T-helper 2 cell treated with Interferon-gamma antibody and Interleukin-4, amounts not matched to agents 100 ng/mL and 5 ng/mL, for 36 hours (primary cell): ENCODE results near the gene BEND4. TPM values are rescaled to one million over a fixed set of nuclear protein-coding genes. Genes with fewer than 3 reads are reported as not detected.
"Not testable (repeated sequence)": the region's sequence is repeated elsewhere in the genome, so short reads cannot be mapped to it uniquely, and the experiment has no call there.

Source experiments
- intact Hi-C: fragments of 100-400 bp; cut with micrococcal nuclease; formaldehyde crosslinking; loops from one replicate; pipeline ENCODE4 v1.15.1; 2023
- total RNA-seq: library from RNA; stranded (reverse); gene quantifications from 2 replicates; pipeline ENCODE4 v1.2.3, GENCODE V29; 2022

The BEND4 gene
- 0.05 and 0.14 TPM in 2 replicates for total RNA-seq

DNA sequence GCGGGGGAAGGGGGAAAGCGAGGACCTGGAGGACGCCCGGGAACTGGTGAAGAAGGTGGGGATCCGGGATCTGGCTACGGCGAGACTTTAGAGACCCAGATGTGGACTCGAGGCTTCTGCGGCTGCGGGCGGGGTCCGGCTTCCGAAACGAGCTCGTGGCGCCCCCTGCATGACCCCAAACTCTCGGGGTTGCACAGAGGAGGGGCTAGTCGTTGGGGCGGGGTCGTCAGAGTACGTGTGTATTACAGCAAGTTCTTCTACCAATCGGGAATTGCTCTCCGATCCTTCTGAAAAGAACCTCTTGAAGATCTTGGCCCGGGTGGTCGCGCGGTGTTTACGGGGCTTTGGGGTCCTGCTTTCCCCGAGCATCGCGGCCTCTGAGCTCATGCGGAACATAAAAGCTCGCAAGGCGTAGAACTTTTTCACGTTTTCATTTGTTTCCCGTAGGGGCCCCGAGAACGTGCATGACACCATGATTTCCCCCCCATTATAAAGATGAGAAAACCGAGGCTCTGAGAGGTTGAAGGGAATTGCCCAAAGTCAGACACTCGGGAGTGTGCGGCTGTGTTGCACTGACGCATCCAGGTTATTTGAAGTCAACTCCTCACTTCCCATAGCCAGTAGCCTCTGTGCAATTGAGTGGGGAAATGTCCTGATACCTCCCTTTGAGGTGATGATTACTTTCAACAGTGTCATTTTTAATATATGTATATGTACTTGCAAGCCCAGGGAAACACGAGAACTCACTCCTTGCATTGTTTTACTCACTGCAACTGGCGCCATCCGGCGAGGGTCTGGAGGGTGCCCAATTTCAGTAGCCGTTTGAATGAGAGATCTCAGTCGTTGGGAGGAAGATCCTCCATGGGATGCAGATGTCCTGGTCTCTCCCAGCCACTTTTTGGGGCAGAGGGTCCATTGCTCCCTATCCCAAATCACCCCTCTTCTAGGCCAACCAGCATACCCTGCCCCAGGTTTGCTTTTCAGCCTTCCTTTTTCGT, at the start of gene BEND4:
BEND4 (minus strand) TSS at position 149 of the 998 bp plus-strand sequence. CDS start 512 bp downstream, outside the sequence.
- intact Hi-C loops, result loop anchor here (10.0 kb wide), 1 partner anchor 242 kb away; the partner anchor contains the start of gene SHISA3

DNA sequence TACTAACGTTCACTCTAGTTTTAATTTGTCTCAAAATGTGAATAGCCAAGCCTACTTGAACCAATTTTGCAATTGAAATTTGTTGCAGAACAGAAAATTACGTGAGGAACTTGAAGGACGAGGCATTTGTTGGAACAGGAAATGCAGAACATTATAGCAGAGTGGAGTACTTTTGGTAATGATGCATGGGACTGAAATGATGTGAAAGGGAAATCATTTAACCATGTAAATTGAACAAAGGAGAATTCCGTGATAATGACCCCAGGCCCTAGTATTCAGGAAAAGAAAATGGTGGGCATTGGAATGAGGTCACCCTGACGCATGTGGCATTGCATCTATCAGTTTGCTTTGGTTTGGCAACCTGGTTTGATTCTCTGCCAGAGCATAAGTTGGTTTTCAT, 44.9 kb upstream of the BEND4 start:
- intact Hi-C loops, result no loop called here

DNA sequence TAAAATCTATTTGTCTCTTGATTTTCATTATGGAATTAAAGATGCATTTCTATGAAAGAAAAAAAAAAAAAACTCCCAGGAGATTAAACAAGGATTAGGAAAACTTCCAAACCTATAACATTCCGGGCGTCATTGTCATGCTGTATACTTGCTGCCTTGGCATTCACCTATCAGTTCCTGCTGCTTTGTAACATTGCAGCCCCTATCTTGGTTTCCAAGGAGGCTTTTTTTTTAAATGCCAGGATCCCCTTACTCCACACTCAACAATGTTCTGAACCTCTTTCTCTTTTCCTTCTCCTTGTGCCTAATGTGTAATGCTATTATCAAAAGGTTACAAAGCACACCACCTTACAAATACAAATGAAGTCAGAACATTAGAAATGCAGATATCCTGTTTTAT, 20.5 kb upstream of the BEND4 start:
- intact Hi-C loops, result no loop called here

DNA sequence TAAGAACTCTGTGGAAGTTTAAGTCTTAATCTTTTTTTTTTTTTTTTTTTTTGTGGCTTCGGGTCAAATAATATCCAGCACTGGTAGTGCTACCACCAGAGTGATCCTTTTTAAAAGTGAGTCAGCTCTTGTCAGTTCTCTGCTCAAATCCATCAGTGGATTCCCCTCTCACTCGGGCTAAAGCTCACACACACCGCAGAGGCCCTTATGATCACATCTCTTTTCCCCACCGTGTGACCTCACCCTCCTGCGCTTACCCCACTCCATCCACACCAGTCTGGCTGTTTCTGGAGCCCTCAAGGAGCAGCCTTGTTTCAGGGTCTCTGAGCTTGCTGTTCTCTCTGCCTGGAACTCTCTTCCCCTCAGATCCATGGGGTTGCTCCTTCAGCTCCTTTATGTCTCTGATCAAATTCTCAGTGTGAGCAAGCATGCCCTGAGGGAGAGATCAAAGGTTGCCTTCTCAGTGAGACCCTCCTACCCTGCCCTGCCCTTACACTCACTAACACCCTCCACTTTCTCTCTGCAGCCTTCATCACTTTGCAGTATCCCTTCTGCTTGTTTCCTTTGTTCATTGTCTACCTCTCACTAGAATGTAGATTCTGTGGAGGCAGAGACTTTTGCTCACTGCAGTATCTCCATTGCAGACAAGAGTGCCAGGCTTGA, 19.8 kb upstream of the BEND4 start:
- intact Hi-C loops, result no loop called here

DNA sequence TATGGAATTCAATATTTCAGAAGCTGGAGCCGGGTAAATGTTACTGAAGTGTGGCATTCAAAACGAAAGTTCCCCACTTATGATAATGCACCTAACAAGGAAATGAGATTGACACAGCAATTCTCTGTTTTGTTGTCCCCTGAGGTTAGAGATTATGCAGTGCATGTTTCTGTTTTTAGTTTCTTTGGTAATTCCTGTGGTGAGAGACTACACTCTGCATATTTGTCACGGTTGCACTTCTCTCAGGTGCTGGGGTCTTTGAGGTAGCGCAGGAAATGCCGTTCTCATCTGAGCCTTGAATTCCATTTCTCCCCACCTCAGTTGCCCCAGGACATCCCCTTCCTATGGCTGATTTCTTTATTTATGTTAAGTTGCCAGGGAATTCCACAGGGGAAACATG, 15.3 kb upstream of the BEND4 start:
- intact Hi-C loops, result no loop called here

DNA sequence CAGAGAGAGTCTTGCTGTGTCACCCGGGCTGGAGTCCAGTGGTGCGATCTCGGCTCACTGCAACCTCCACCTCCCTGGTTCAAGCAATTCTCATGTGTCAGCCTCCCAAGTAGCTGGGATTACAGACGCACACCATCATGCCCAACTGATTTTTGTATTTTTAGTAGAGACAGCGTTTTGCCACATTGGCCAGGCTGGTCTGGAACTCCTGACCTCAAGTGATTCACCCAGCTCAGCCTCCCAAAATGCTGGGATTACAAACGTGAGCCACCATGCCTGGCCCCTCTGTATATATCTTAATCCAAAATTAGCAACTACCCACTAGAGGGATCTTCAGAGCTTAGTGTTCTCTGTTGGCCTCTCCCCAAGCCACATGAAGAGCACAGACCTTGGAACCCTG, 13.7 kb upstream of the BEND4 start:
- intact Hi-C loops, result not testable (repeated sequence)

DNA sequence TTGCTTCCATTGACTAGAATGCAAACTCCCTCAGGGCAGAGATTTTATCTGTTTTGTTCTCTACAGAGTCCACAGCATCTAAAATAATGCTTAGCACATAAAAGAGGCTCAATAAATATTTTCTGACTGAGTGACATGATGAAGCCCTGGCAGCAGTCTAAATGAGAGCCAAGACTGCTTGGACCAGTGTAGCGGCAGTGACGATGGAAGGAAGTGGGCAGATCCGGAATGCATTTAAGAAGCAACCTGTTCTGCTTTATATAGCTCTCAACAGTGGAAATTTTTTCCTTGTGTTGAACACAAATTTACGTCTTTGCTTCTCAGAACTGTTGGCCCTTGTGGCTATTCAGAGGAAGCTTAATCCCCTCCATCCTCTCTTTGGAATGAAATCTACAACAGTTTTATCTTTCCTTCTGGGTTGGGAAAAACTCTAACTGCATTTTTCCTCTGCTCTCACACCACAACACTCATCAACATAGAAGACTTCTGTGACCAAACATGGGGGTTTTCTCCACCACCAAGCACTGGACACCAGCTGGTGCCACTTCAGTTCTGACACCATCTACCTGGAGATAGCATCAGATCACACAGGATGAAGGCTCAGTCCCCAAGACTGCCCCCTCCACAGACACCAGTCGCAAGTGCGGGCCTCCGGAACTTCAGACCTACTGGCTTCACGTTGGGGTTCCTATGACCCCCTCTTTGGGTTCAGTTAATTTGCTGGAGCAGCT, 7.0 kb upstream of the BEND4 start:
- intact Hi-C loops, result loop anchor here (10.0 kb wide), 1 partner anchor 235 kb away; the partner anchor contains the start of gene SHISA3

DNA sequence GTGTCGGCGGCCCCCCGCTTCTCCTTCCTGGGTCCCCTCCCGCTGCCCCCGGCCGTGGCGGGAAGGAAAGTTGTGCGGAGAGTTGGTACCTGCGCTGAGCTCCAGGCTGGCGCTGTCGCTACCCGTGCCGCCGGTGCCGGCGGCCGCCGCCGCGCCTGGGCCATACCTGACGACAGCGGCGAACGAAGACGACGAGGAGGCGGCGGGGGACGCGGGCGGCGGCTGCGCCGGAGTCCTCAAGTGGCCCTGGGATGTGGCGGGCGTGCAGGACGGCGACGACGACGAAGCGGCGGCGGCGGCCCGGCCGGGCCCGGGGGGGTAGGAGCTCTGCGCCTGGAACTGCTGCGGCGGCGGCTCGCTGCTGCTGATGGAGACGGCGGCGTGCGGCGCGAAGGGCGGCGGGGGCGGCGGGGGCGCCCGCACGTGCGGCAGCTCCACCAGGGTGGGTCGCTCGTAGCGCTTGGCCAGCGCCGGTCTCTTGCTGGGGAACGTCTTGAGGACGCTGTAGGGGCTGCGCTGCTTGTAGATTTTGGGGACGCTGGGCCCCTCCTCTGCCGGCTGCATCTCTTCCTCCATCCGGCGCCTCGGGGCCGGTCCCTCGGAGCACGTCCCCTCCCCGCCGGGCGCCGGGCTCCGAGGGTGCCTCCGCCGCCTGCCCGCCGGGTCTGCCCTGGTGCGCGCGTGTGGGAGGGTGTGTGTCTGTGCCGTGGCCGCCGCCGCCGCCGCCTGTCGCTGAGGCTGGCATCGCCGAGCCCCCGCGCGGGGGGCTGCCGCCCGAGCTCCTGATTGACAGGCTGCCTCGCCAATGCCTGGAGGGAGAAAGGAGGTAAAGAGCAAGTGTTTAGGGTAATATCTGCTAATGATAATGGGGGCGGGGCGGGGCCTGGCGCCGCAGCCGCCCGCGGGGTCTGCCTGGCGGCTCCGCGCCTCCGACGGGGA, 618 bp downstream of the BEND4 start:
- intact Hi-C loops, result loop anchor here (10.0 kb wide), 1 partner anchor 243 kb away; the partner anchor contains the start of gene SHISA3

DNA sequence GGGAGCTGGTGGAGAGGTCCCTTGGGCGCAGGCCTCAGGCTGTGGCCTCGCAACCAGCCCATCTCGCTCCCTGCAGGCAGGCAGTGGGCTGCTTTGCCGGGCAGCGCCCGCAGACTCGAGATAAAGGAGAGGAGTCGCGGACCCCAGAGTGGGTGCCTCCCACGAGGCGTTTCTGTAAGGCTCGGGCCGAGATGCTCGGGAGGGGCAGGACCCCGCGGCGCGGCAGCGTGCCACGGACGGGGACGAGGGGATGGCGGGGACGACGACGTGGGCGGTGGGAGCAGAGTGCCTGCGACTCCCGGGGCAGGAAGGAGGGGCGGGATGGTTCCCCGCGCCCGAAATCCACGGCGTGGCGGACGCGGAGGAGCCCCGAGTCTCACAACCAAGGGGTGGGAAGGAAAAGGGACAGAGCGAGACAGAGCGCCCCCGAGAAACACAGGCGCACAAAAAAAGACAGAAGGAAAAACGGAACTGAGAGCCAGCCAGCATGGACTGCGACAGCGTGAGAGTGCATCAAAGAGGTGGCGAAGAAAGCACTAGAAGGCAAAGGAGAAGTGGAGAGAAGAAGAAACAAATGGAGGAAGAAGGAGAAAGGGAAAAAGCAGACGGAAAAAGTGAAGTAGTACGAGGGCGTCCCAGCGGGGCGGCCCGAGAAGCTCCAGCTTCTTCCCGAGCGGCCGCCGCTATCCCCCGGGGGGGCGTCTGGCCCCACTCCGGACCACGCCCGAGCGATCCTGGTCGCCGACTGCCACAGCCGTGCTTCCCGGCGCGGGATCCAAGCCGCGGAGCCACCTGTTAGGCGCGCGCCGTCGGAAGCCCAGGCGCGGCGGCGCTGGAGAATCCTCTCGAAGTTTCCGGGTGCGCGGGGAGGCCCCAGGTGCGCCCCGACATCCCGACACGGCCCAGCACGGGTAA, 1.5 kb downstream of the BEND4 start:
- intact Hi-C loops, result loop anchor here (10.0 kb wide), 1 partner anchor 244 kb away; the partner anchor contains the start of gene SHISA3

DNA sequence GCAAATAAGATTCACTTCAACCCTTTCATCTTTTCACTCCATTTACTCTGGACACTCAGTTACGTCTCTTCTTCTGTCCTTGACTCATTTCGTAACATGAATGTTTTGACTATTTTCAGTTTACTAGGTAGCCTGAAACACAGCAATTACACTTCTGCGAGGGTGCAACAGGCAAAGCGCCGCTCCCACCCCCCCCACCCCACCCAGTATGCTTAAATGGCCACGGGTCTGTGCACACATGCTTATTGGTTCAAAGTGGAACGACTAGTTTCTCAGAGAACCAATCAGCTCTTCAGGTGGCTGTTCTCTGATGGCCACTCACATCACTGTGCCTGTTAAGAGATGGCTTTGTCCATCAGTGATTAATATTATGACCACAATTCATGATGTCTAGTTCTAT, 3.5 kb downstream of the BEND4 start:
- intact Hi-C loops, result no loop called here

DNA sequence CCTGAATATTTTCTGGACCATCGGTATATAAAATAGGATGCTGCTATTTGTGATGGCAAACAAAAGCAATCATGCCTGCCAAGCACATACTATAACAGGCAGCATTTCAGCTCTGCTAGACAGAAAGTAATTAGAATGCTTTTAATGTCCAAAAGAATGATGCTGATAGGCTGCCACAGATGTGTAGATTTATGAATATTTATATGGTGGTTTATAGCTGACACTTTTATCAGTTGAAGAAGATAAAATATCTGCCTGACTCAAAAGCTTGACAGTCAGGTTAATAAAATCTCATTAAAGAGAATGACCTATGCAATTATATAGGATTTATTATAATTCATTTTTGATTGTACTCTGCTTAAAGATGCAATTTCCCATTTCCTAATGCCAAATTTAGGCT, 4.0 kb downstream of the BEND4 start:
- intact Hi-C loops, result no loop called here

DNA sequence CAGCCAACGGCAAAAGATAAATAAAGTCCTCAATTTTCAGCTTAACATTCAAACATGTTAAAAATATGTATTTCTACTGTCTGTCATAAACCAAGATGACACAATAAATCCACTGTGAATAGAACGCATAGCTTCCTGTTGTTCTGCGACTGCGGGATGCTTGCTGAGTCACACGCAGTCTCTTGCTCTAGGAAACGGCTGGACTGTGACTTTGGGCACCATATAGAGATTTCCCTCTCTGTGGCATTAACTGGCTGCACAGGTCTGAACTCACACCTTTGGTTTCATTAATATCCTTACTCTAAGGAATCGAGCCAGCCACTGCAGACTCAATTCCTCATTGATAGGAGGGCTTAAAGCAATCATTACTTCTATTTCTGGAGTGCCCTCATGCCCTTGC, 8.4 kb downstream of the BEND4 start:
- intact Hi-C loops, result no loop called here

DNA sequence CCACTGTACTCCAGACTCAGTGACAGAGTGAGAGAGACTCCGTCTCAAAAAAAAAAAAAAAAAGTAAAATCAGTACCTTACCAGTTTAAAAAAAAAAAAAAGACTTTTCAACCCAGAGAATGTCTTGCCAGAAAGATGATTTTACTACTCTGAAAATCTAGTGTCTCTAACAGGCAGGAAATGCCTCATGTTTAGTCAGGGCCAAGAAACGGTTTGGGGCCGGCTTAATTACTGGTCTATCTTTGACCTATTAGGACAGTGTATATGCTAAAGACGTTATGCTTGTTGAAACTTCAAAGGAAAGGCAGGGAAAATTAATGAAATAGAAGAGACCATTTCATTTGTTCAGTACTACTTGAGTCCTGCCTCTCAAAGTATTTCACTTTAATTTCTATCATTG, 9.9 kb downstream of the BEND4 start:
- intact Hi-C loops, result no loop called here

DNA sequence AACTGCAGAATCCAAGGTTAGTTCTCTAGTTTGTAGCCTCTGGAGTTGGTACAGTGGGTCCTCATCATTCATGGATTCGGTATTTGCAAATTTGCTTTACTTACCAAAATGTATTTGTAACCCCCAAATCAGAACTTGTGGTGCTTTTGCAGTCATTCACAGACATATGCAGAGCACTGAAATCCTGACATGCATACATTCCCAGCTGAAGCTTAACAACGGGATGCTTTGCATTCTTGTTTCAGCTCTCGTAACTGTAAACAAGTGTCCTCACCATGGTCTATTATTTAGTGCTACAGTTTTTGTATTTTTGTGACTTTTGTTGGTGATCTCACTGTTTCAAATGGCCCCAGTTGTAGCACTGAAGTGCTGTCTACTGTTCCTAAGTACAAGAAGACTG, 16.1 kb downstream of the BEND4 start:
- intact Hi-C loops, result no loop called here

DNA sequence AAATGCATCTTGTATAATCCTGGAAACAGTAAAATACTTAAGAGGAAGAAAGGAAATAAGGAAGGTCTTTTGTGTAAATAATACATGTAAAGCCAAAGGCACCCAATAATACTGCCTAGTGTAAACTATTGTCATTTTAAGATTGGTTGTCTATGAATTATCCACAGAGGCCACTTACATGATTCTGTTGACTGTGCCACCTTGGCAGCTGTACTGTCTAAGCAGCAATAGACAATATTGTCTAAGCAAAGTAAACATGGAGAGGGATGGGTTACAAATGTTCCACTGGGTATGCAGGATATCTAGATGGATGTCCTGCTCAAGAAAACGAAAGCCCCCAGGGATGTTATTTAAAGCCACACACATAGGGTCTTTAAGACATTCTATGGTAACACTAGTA, 19.4 kb downstream of the BEND4 start:
- intact Hi-C loops, result no loop called here

DNA sequence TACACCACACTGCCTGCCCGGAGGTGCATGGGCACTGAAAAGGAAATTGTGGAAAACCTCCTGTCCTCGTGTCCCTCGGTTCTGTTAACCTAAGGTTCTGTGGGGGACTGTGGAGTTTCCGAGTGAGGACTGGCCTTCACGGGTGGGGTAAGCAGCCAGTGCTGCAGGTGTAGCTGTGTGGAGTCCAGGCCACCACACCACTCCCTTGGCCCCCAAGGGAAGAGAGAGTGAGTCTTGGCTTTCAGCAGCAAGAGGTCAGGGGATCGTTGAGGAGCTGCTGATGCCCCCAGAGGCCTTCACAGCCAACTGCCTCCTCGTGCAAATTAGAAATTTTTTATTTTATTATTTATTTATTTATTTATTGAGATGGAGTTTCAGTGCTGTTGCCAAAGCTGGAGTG, 20.4 kb downstream of the BEND4 start:
- intact Hi-C loops, result no loop called here

DNA sequence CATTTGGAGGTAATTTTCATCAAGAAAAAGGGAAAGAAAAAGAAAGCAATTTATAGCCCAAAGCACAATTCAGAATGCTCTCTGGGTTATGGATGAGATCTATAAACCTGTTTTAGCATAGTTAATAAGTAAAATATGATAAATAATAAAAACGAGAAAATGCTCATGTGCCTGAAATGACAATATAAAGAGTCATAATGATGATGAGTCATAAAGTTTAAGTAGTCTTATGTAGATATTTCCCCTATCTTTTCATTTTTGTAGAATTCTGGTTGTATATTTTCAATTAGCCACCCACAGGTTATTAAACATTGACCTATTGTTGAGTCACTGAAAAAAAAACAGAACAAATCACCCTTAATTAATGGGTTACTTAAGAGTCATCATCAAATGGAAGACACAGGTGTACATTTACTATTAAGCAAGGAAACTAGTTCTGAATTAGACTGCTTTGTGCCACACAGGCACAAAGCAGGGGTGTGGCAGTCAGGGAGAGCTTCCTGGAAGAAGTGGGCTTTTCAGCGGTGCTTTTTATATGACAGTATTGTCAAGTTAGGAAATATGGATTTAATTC, 29.3 kb downstream of the BEND4 start:
- intact Hi-C loops, result no loop called here

DNA sequence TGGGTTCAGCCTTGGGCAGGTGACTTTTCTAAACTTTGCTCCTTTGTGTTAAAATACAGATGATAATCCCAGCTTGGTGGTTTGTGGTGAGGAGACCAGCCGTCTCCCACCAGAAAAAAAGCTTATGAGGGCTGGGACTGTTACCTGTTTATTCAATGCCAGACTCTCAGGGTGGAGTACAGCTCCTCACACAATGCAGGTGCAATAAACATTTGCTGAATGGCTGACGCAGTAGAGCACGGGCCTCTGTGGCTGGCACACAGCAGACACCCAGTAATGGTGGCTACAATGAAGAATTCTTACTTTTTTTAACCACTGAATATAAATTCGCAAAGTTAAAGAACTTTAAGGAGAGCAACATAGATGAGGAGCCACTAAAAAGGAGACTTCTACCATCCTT, 30.2 kb downstream of the BEND4 start:
- intact Hi-C loops, result no loop called here

DNA sequence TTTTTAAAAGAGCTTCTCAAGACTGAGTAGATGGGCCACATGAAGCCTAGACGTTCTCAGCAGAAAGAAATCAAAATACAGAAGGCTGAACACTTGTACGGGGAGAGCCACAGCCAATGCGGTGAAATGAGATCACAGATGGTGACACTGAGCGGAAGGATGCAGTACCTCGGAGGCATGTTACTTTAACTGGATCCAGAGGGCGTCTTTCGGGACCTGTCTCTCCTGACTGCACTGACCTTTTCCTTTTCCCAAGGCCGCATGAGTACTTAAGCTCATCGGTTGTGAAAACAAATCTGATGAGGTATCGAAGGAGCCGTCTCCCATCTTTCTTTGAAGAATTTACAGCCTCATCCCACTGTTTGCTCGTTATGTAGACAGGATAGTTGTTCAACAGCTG, 32.6 kb downstream of the BEND4 start:
- intact Hi-C loops, result no loop called here
